Parathyroid adenoma (tissue), 2 donors: ENCODE results near the gene PHF11.
A peak's percentile ranks its signal among the peaks of the same experiment; 100 is the strongest.

Source experiments
- H2AFZ ChIP-seq: fragments of 300-600 bp; sonication (generic); one replicate; pipeline ENCODE4 v1.7.0; 2017; ENCODE audit warnings: antibody characterized with exemption, mild to moderate bottlenecking
- H3K27ac ChIP-seq: fragments of 300-600 bp; sonication (generic); one replicate; pipeline ENCODE4 v1.7.0; 2017
- H3K27me3 ChIP-seq: fragments of 300-600 bp; sonication (generic); one replicate; pipeline ENCODE4 v1.7.0; 2017; ENCODE audit warnings: low read length; ENCODE audit not compliant: control insufficient read depth, insufficient read depth
- H3K36me3 ChIP-seq: fragments of 300-600 bp; sonication (generic); one replicate; pipeline ENCODE4 v1.7.0; 2017; ENCODE audit warnings: low read length; ENCODE audit not compliant: control insufficient read depth, insufficient read depth
- H3K4me1 ChIP-seq: fragments of 300-600 bp; sonication (generic); one replicate; pipeline ENCODE4 v1.7.0; 2017; ENCODE audit warnings: control low read depth
- H3K4me2 ChIP-seq: fragments of 300-600 bp; sonication (generic); one replicate; pipeline ENCODE4 v1.7.0; 2017; ENCODE audit warnings: low read length
- H3K4me3 ChIP-seq: fragments of 300-600 bp; sonication (generic); one replicate; pipeline ENCODE4 v1.7.0; 2017; ENCODE audit warnings: low read depth, low read length
- H3K79me2 ChIP-seq: fragments of 300-600 bp; sonication (generic); one replicate; pipeline ENCODE4 v1.7.0; 2017; ENCODE audit warnings: control low read depth
- H3K9ac ChIP-seq: fragments of 300-600 bp; sonication (generic); one replicate; pipeline ENCODE4 v1.7.0; 2017; ENCODE audit warnings: mild to moderate bottlenecking
- H3K9me3 ChIP-seq: fragments of 300-600 bp; sonication (generic); one replicate; pipeline ENCODE4 v1.7.0; 2017; ENCODE audit warnings: low read length; ENCODE audit not compliant: control insufficient read depth
- CTCF ChIP-seq: fragments of 300-600 bp; sonication (generic); IDR thresholded peaks from one replicate; pipeline ENCODE4 v1.7.0; 2017; ENCODE audit warnings: antibody characterized with exemption, mild to moderate bottlenecking
- donor health status: primary hyperparathyroidism.

The PHF11 gene

GRCh38 chr13:49533591-49534269, 38.0 kb downstream of the PHF11 start:
- no peaks in the 10 kb centered on the region for H3K79me2 ChIP-seq

GRCh38 chr13:49536144-49536873, 40.6 kb downstream of the PHF11 start:
- no peaks in the 10 kb centered on the region for H3K27me3 ChIP-seq
- no peaks in the 10 kb centered on the region for H3K36me3 ChIP-seq
- peak overlapping the region; percentile 17 for H3K4me2 ChIP-seq
- H3K9me3 ChIP-seq = no peaks in the 10 kb centered on the region
- H3K9ac ChIP-seq = no peak overlapping the region
- H2AFZ ChIP-seq = no peak overlapping the region
- no peak overlapping the region for H3K4me3 ChIP-seq
- H3K27ac ChIP-seq = no peak overlapping the region
- no peaks in the 10 kb centered on the region for H3K79me2 ChIP-seq
- no peak for TF ChIP-seq CTCF
- H3K4me1 ChIP-seq = no peaks in the 10 kb centered on the region

More at GRCh38 chr13:49533591-49534269, 38.0 kb downstream of the PHF11 start:
- no peak for TF ChIP-seq CTCF
- H3K36me3 ChIP-seq = no peaks in the 10 kb centered on the region
- H3K4me2 ChIP-seq = no peak overlapping the region
- no peaks in the 10 kb centered on the region for H3K9me3 ChIP-seq
- H3K9ac ChIP-seq = no peak overlapping the region
- no peak overlapping the region for H3K27ac ChIP-seq
- no peaks in the 10 kb centered on the region for H3K27me3 ChIP-seq
- H3K4me1 ChIP-seq = no peaks in the 10 kb centered on the region
- H2AFZ ChIP-seq = no peak overlapping the region
- no peak overlapping the region for H3K4me3 ChIP-seq

- no peak overlapping the region for H3K4me2 ChIP-seq
- H3K9me3 ChIP-seq = no peaks in the 10 kb centered on the region
- no peak overlapping the region for H3K4me3 ChIP-seq
- H3K9ac ChIP-seq = no peak overlapping the region
- H3K4me1 ChIP-seq = no peaks in the 10 kb centered on the region
- H2AFZ ChIP-seq = no peak overlapping the region
- TF ChIP-seq CTCF = no peak
- H3K27me3 ChIP-seq = no peaks in the 10 kb centered on the region
- no peaks in the 10 kb centered on the region for H3K36me3 ChIP-seq
- no peak overlapping the region for H3K27ac ChIP-seq
- no peaks in the 10 kb centered on the region for H3K79me2 ChIP-seq
These were observed 42.7 kb downstream of the PHF11 start for GRCh38 chr13:49538404-49538803.

- no peak for TF ChIP-seq CTCF
- H3K79me2 ChIP-seq = no peaks in the 10 kb centered on the region
- no peaks in the 10 kb centered on the region for H3K4me1 ChIP-seq
- no peaks in the 10 kb centered on the region for H3K27me3 ChIP-seq
- no peak overlapping the region for H3K27ac ChIP-seq
- H2AFZ ChIP-seq = no peak overlapping the region
- no peaks in the 10 kb centered on the region for H3K36me3 ChIP-seq
- H3K9me3 ChIP-seq = no peaks in the 10 kb centered on the region
- H3K4me3 ChIP-seq = no peak overlapping the region
- no peak overlapping the region for H3K9ac ChIP-seq
- no peak overlapping the region for H3K4me2 ChIP-seq
These were observed 43.6 kb downstream of the PHF11 start for GRCh38 chr13:49539313-49539712.

- no peaks in the 10 kb centered on the region for H3K4me1 ChIP-seq
- H3K36me3 ChIP-seq = no peaks in the 10 kb centered on the region
- no peak overlapping the region for H3K27ac ChIP-seq
- H3K9ac ChIP-seq = no peak overlapping the region
- no peaks in the 10 kb centered on the region for H3K27me3 ChIP-seq
- H3K79me2 ChIP-seq = no peaks in the 10 kb centered on the region
- no peak overlapping the region for H3K4me2 ChIP-seq
- no peak overlapping the region for H2AFZ ChIP-seq
- no peak overlapping the region for H3K4me3 ChIP-seq
- H3K9me3 ChIP-seq = no peaks in the 10 kb centered on the region
- TF ChIP-seq CTCF = no peak
These were observed 44.0 kb downstream of the PHF11 start for GRCh38 chr13:49539746-49540145.
